ENCODE measurements around the gene ZNF277.

The ZNF277 gene

GRCh38 chr7:112223310-112223709 is 16.8 kb downstream of the ZNF277 start:
- TF ChIP-seq CTCF (conservative IDR thresholded peaks at IDR 0.05; ENCODE audit: low read length): no peak
- no peak overlapping the region for H3K4me3 ChIP-seq (ENCODE audit: low read length)
- DNase-seq (ENCODE audit: low read depth): no peak

- TF ChIP-seq CTCF (conservative IDR thresholded peaks at IDR 0.05; ENCODE audit: low read length): no peak
- DNase-seq (ENCODE audit: low read depth): no peak
- no peak overlapping the region for H3K4me3 ChIP-seq (ENCODE audit: low read length)
These were observed 17.7 kb downstream of the ZNF277 start for GRCh38 chr7:112224186-112224585.

GRCh38 chr7:112225006-112225405 is 18.5 kb downstream of the ZNF277 start:
- H3K4me3 ChIP-seq (ENCODE audit: low read length): no peak overlapping the region
- DNase-seq (ENCODE audit: low read depth): no peak
- TF ChIP-seq CTCF (conservative IDR thresholded peaks at IDR 0.05; ENCODE audit: low read length): no peak

- no peak overlapping the region for H3K4me3 ChIP-seq (ENCODE audit: low read length)
- no peak for TF ChIP-seq CTCF (conservative IDR thresholded peaks at IDR 0.05; ENCODE audit: low read length)
- DNase-seq (ENCODE audit: low read depth): no peak
These were observed 20.3 kb downstream of the ZNF277 start for GRCh38 chr7:112226701-112227276.

- no peak for DNase-seq (ENCODE audit: low read depth)
- TF ChIP-seq CTCF (conservative IDR thresholded peaks at IDR 0.05; ENCODE audit: low read length): no peak
- no peak overlapping the region for H3K4me3 ChIP-seq (ENCODE audit: low read length)
These were observed 22.1 kb downstream of the ZNF277 start for GRCh38 chr7:112228632-112229031.

GRCh38 chr7:112232212-112232978 is 25.9 kb downstream of the ZNF277 start:
- no peak for DNase-seq (ENCODE audit: low read depth)
- no peak for TF ChIP-seq CTCF (conservative IDR thresholded peaks at IDR 0.05; ENCODE audit: low read length)
- no peak overlapping the region for H3K4me3 ChIP-seq (ENCODE audit: low read length)

Measured in AG10803 (cell line).